ENCODE measurements around the gene LDB1. TPM values are rescaled to one million over a fixed set of nuclear protein-coding genes. Genes with fewer than 3 reads are reported as not detected.
A peak's percentile ranks its signal among the peaks of the same experiment; 100 is the strongest.

The LDB1 gene
- total and polyA plus RNA-seq, 10 of the 15 experiments (the other 5 are each of a cell fraction or from before 2014, with no cell fraction given) = 1.7 to 71.5 (median 36.9) TPM

DNA sequence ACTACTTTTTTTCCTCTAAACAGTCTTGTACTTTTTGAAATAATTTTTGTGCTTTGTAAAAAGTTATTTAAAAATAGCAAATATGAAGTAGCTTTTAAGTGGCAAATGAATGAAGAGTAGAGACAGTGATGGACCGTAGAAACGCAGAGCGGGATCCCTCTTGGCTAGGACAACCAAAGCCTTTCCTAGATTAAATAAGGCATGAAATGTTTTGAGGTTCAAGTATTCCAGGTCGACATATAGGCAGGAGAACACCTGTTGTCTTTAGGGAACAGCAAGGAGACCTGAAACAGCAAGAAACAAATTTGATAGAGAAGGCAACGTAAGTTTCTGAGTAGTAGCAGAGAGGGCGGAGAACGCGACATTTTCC, 12.0 kb upstream of the LDB1 start:
- peak overlapping the region; percentile 93 for H3K4me3 ChIP-seq
- no peaks in the 10 kb centered on the region for H3K27me3 ChIP-seq (replicated peaks in 1 of 2; ENCODE audit: control insufficient read depth in 2 of 2, insufficient read depth in 2 of 2, low read length in 1 of 2)
- peak overlapping the region; percentile 57; the same call in 1 of the 2 replicates for H3K9ac ChIP-seq (ENCODE audit: control insufficient read depth, insufficient read depth, low read length)
- peaks cover 10% of the 10 kb centered on the region for H3K4me1 ChIP-seq (ENCODE audit: control insufficient read depth, insufficient read depth, low read length)
- H3K36me3 ChIP-seq (ENCODE audit: control insufficient read depth in 2 of 2, insufficient read depth in 2 of 2, low read length in 1 of 2) = peaks cover 0 to 3% of the 10 kb centered on the region in 2 experiments; a peak in 2 of 4 replicates
- peaks cover 46% of the 10 kb centered on the region for H3K79me2 ChIP-seq (ENCODE audit: control insufficient read depth, insufficient read depth, low read length)
- intact Hi-C loops (cut with micrococcal nuclease; ENCODE audit: unreplicated experiment) (loop anchor here (1.0 kb wide), 2 partner anchors 12 to 20 kb away; partner anchors contain the start of genes LDB1 and NOLC1), in situ Hi-C loops (cut with MboI) (no loop called here)
- peak overlapping the region; percentile 100 for H2AFZ ChIP-seq (ENCODE audit: control insufficient read depth, low read depth, low read length)
- ChIA-PET CTCF (interaction anchor here (0.8 to 3.2 kb wide), 18 partner anchors 10 to 320 kb away, joined by 3 to 24 read pairs (median 3); partner anchors contain the start of genes CUEDC2 and NOLC1), POLR2A (interaction anchor here (0.6 to 2.9 kb wide), 5 partner anchors 13 to 548 kb away, joined by 4 to 19 read pairs (median 6); partner anchors contain the start of genes GBF1 and NOLC1), RAD21 (ENCODE audit: unreplicated experiment) (interaction anchor here (0.6 to 1.6 kb wide), 3 partner anchors 17 to 20 kb away, joined by 3 to 6 read pairs (median 3); partner anchors contain the start of gene NOLC1), SMC1A (ENCODE audit: uncharacterized antibody, unreplicated experiment) (interaction anchor here (0.8 to 3.0 kb wide), 10 partner anchors 8 to 219 kb away, joined by 3 to 16 read pairs (median 4); partner anchors contain the start of gene NOLC1)
- peak overlapping the region; percentile 50; the same call in 1 of the 2 replicates for H3K27ac ChIP-seq (ENCODE audit: control insufficient read depth, insufficient read depth)
- no peak for DNase-seq (ENCODE audit: low read depth, low spot score)
- WGBS (ENCODE audit: insufficient coverage, insufficient replicate concordance, low lambda C conversion rate, missing lambda C conversion rate) = 29% methylated on average over 8 of the region's 8 CpGs
- H4K20me1 ChIP-seq (ENCODE audit: control insufficient read depth, insufficient read depth) = no peaks in the 10 kb centered on the region
- no TSS peak for BruUV-seq (replicated peaks)
- FAIRE-seq = no peak
- TF ChIP-seq MYB (IDR thresholded peaks at IDR 0.05; ENCODE audit: borderline replicate concordance, low read depth, low read length) = no peak
- 0 out of 2 replicates have a peak, but pooled peaks have one; percentile 36 for TF ChIP-seq YBX1 (IDR thresholded peaks at IDR 0.05)
- 0 out of 2 replicates have a peak, but pooled peaks have one; percentile 6 for TF ChIP-seq POLR2AphosphoS2 (IDR thresholded peaks at IDR 0.05; ENCODE audit: low read depth, low read length)
- no peaks in the 10 kb centered on the region for H3K9me3 ChIP-seq (replicated peaks; ENCODE audit: control insufficient read depth, insufficient read depth, low read length)
- no peak for ATAC-seq
- H3K4me2 ChIP-seq (ENCODE audit: control insufficient read depth, insufficient read depth) = peak overlapping the region; percentile 89

Data from GM12878 (cell line).